Globus pallidus (tissue), 1 donor: Measurements from ENCODE around the gene TAOK2.
"Not testable (repeated sequence)": the region's sequence is repeated elsewhere in the genome, so short reads cannot be mapped to it uniquely, and the experiment has no call there.

ENCODE experiments used
- DNase-seq: peaks from one replicate; pipeline ENCODE4 v3.0.0-alpha.2; 2015; ENCODE audit warnings: low spot score

TAOK2 gene

GRCh38 chr16:30025156-30025555 lies 51.5 kb downstream of the TAOK2 start:
- DNase-seq: no peak

GRCh38 chr16:30025574-30025973 lies 51.9 kb downstream of the TAOK2 start:
- DNase-seq: no peak

- no peak for DNase-seq
Measured at GRCh38 chr16:30026449-30026848, 52.8 kb downstream of the TAOK2 start.

GRCh38 chr16:30027588-30028437 lies 54.1 kb downstream of the TAOK2 start:
- no peak for DNase-seq

- no peak for DNase-seq
Measured at GRCh38 chr16:30028438-30029076, 54.9 kb downstream of the TAOK2 start.

- no peak for DNase-seq
Measured at GRCh38 chr16:30030011-30030685, 56.5 kb downstream of the TAOK2 start.

- DNase-seq: no peak
Measured at GRCh38 chr16:30030841-30031413, 57.3 kb downstream of the TAOK2 start, which contains the start of gene TLCD3B. TSS of gene TLCD3B (minus strand) at chr16:30031271. CDS start at chr16:30030527, 744 bp downstream.

- DNase-seq: no peak
Measured at GRCh38 chr16:30031477-30031918, 57.8 kb downstream of the TAOK2 start.

- DNase-seq: peak; percentile 47
Measured at GRCh38 chr16:30032083-30032819, 58.6 kb downstream of the TAOK2 start.

- DNase-seq: no peak
Measured at GRCh38 chr16:30033270-30033669, 59.6 kb downstream of the TAOK2 start.

GRCh38 chr16:30040221-30040620 lies 66.6 kb downstream of the TAOK2 start:
- no peak for DNase-seq

GRCh38 chr16:30040690-30041089 lies 67.0 kb downstream of the TAOK2 start:
- DNase-seq: not testable (repeated sequence)

- DNase-seq: no peak
Measured at GRCh38 chr16:30041841-30042240, 68.2 kb downstream of the TAOK2 start.
